Measurements from ENCODE around the gene SYT11.
"Not testable (repeated sequence)": the region's sequence is repeated elsewhere in the genome, so short reads cannot be mapped to it uniquely, and the experiment has no call there.

SYT11 gene

GRCh38 chr1:155889566-155889965 is 30.2 kb downstream of the SYT11 start:
- TF ChIP-seq ZFX (IDR thresholded peaks at IDR 0.05; ENCODE audit: borderline replicate concordance) (no peak), CTCF (IDR thresholded peaks at IDR 0.05) (no peak)
- H3K27ac ChIP-seq: no peak overlapping the region

GRCh38 chr1:155890251-155890650 is 30.9 kb downstream of the SYT11 start:
- H3K27ac ChIP-seq: no peak overlapping the region
- TF ChIP-seq CTCF (IDR thresholded peaks at IDR 0.05): no peak
- no peak for TF ChIP-seq ZFX (IDR thresholded peaks at IDR 0.05; ENCODE audit: borderline replicate concordance)

- TF ChIP-seq ZFX (IDR thresholded peaks at IDR 0.05; ENCODE audit: borderline replicate concordance) (no peak), CTCF (IDR thresholded peaks at IDR 0.05) (no peak)
- H3K27ac ChIP-seq: peak overlapping the region; percentile 14; the same call in 1 of the 2 replicates
Measured at GRCh38 chr1:155892796-155893195, 33.4 kb downstream of the SYT11 start.

GRCh38 chr1:155893389-155894142 is 34.2 kb downstream of the SYT11 start:
- peak overlapping the region; percentile 14; the same call in 1 of the 2 replicates for H3K27ac ChIP-seq
- TF ChIP-seq ZFX (IDR thresholded peaks at IDR 0.05; ENCODE audit: borderline replicate concordance) (no peak), CTCF (IDR thresholded peaks at IDR 0.05) (no peak)

- H3K27ac ChIP-seq: not testable (repeated sequence)
Measured at GRCh38 chr1:155895617-155896016, 36.2 kb downstream of the SYT11 start.

GRCh38 chr1:155896476-155896875 is 37.1 kb downstream of the SYT11 start:
- not testable (repeated sequence) for H3K27ac ChIP-seq

- TF ChIP-seq ZFX (IDR thresholded peaks at IDR 0.05; ENCODE audit: borderline replicate concordance) (no peak), CTCF (IDR thresholded peaks at IDR 0.05) (no peak)
- no peak overlapping the region for H3K27ac ChIP-seq
Measured at GRCh38 chr1:155897746-155898145, 38.4 kb downstream of the SYT11 start.

GRCh38 chr1:155898888-155899287 is 39.5 kb downstream of the SYT11 start:
- TF ChIP-seq ZFX (IDR thresholded peaks at IDR 0.05; ENCODE audit: borderline replicate concordance): no peak
- TF ChIP-seq CTCF (IDR thresholded peaks at IDR 0.05): no peak
- H3K27ac ChIP-seq: no peak overlapping the region

Data from 22Rv1 (cell line).